HepG2 (cell line): ENCODE measurements around the gene HINT1. TPM values are rescaled to one million over a fixed set of nuclear protein-coding genes. Genes with fewer than 3 reads are reported as not detected.

Experiments
- ARID2 ChIP-seq: sonication (generic); formaldehyde crosslinking; IDR thresholded peaks from 2 replicates; pipeline ENCODE4 v1.8.1; 2022; ENCODE audit warnings: mild to moderate bottlenecking, missing genetic modification reagents, borderline replicate concordance
- CBX1 ChIP-seq: IDR thresholded peaks from one replicate; pipeline ENCODE4 v1.6.1; 2016; ENCODE audit warnings: antibody characterized with exemption, low read depth
- E2F2 ChIP-seq: sonication (generic); formaldehyde crosslinking; IDR thresholded peaks from 2 replicates; pipeline ENCODE4 v1.4.0; 2020; ENCODE audit warnings: missing genetic modification reagents, borderline replicate concordance
- EZH2 ChIP-seq: conservative IDR thresholded peaks from 2 replicates; pipeline ENCODE4 v1.6.1; 2012; ENCODE audit warnings: mild to moderate bottlenecking, low read depth, low read length, moderate library complexity
- FOXM1 ChIP-seq: sonication (generic); formaldehyde crosslinking; IDR thresholded peaks from 2 replicates; pipeline ENCODE4 v1.5.0; 2020; ENCODE audit warnings: missing genetic modification reagents
- FOXO1 ChIP-seq: sonication (generic); formaldehyde crosslinking; IDR thresholded peaks from 2 replicates; pipeline ENCODE4 v1.4.0; 2020; ENCODE audit warnings: missing genetic modification reagents
- KLF12 ChIP-seq: sonication (generic); formaldehyde crosslinking; IDR thresholded peaks from 2 replicates; pipeline ENCODE4 v1.4.0; 2020; ENCODE audit warnings: missing genetic modification reagents, borderline replicate concordance
- MAFK ChIP-seq, 2 experiments: IDR thresholded peaks in 1 of 2; conservative IDR thresholded peaks in 1 of 2; 2 replicates each; pipeline ENCODE4 v1.6.1; 2011; ENCODE audit warnings: improper control_type of control experiment in 2 of 2, low read length in 2 of 2
- MATR3 ChIP-seq: sonication (generic); formaldehyde crosslinking; IDR thresholded peaks from 2 replicates; pipeline ENCODE4 v1.4.0; 2020; ENCODE audit warnings: missing genetic modification reagents
- MAX ChIP-seq: IDR thresholded peaks from 2 replicates; pipeline ENCODE4 v1.6.1; 2012; ENCODE audit warnings: inconsistent platforms
- MTF2 ChIP-seq: sonication (generic); formaldehyde crosslinking; IDR thresholded peaks from 2 replicates; pipeline ENCODE4 v1.5.0; 2020; ENCODE audit warnings: missing genetic modification reagents, borderline replicate concordance
- NFIC ChIP-seq: IDR thresholded peaks from 2 replicates; pipeline ENCODE4 v1.6.1; 2012; ENCODE audit warnings: mild to moderate bottlenecking, low read length, inconsistent platforms
- SIN3B ChIP-seq: fragments of 150-350 bp; IDR thresholded peaks from 2 replicates; pipeline ENCODE4 v1.6.1; 2014; ENCODE audit warnings: low read length
- SIX4 ChIP-seq: sonication (generic); formaldehyde crosslinking; IDR thresholded peaks from 2 replicates; pipeline ENCODE4 v1.4.0; 2020; ENCODE audit warnings: missing genetic modification reagents
- ZBTB2 ChIP-seq: sonication (generic); formaldehyde crosslinking; IDR thresholded peaks from 2 replicates; pipeline ENCODE4 v1.8.0; 2022; ENCODE audit warnings: low read depth, missing genetic modification reagents
- ZBTB46 ChIP-seq: sonication (generic); formaldehyde crosslinking; IDR thresholded peaks from 2 replicates; pipeline ENCODE4 v1.4.0; 2020; ENCODE audit warnings: mild to moderate bottlenecking, missing genetic modification reagents, borderline replicate concordance
- ZKSCAN5 ChIP-seq: sonication (generic); formaldehyde crosslinking; IDR thresholded peaks from 2 replicates; pipeline ENCODE4 v1.5.1; 2020; ENCODE audit warnings: mild to moderate bottlenecking, missing genetic modification reagents
- ZNF343 ChIP-seq: sonication (generic); formaldehyde crosslinking; IDR thresholded peaks from 2 replicates; pipeline ENCODE4 v1.4.0; 2020; ENCODE audit warnings: mild to moderate bottlenecking, missing genetic modification reagents
- ZNF607 ChIP-seq: sonication (generic); formaldehyde crosslinking; IDR thresholded peaks from 2 replicates; pipeline ENCODE4 v1.5.1; 2020; ENCODE audit warnings: missing genetic modification reagents, mild to moderate bottlenecking, borderline replicate concordance
- ZNF616 ChIP-seq: sonication (generic); formaldehyde crosslinking; IDR thresholded peaks from 2 replicates; pipeline ENCODE4 v1.5.0; 2020; ENCODE audit warnings: low read depth, mild to moderate bottlenecking, missing genetic modification reagents
- polyA plus RNA-seq, 8 experiments: library from polyadenylated mRNA; depleted of rRNA in 3 of 8; stranded (reverse) in 7 of 8; unstranded in 1 of 8; fragments of >200 nt; fragmentation: Illumina TruSeq in 4 of 8; extraction: Trizol in 4 of 8; gene quantifications; 2 replicates each; pipeline versions ENCODE4 v1.2.1 to v1.2.3, GENCODE V29; 2011 to 2016; ENCODE audit warnings: low read depth in 4 of 8, missing spikeins in 1 of 8, mixed read lengths in 1 of 8; ENCODE audit not compliant: insufficient read depth in 1 of 8
- total RNA-seq, 5 experiments: library from RNA; depleted of rRNA; stranded (reverse); fragments of >200 nt; fragmentation: Illumina TruSeq; extraction: Trizol; gene quantifications; 2 replicates each; pipeline ENCODE4 v1.2.3, GENCODE V29; 2016; ENCODE audit warnings: low read depth in 1 of 5
- TF ChIP-seq, protein P1 (sequence below): IDR thresholded peaks from 2 replicates; pipeline ENCODE4 v1.6.1; 2016; ENCODE audit warnings: missing biosample characterization, missing genetic modification reagents, low read depth
- TF ChIP-seq, protein P2 (sequence below): sonication (generic); formaldehyde crosslinking; IDR thresholded peaks from 2 replicates; pipeline ENCODE4 v1.5.0; 2020; ENCODE audit warnings: mild to moderate bottlenecking, missing genetic modification reagents

Gene HINT1
- total and polyA plus RNA-seq, 2 of the 13 experiments (the other 11 are each of a cell fraction or from before 2014, with no cell fraction given) = 428 to 997 TPM

- TF ChIP-seq, protein P1, sequence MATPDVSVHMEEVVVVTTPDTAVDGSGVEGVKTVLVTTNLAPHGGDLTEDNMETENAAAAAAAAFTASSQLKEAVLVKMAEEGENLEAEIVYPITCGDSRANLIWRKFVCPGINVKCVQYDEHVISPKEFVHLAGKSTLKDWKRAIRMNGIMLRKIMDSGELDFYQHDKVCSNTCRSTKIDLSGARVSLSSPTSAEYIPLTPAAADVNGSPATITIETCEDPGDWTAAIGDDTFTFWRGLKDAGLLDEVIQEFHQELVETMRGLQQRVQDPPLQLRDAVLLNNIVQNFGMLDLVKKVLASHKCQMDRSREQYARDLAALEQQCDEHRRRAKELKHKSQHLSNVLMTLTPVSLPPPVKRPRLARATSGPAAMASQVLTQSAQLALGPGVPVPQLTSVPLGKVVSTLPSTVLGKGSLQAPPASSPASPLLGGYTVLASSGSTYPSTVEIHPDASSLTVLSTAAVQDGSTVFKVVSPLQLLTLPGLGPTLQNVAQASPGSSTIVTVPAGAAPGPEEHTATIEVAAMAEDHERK (CRISPR knock-in tag) = no peak
- TF ChIP-seq ZBTB2 (CRISPR knock-in tag) (no peak), MTF2 (CRISPR knock-in tag) (no peak), ZNF343 (CRISPR knock-in tag) (no peak), E2F2 (CRISPR knock-in tag) (no peak), MAFK (conservative IDR thresholded peaks at IDR 0.05 in 1 of 2, IDR thresholded peaks at IDR 0.05 in 1 of 2; ENCODE audit: low read length in 2 of 2) (peak in 1 of 2 experiments; percentile 27; a peak in 1 of 4 replicates), SIX4 (no peak), SIN3B (no peak), ZBTB46 (CRISPR knock-in tag) (no peak), CBX1 (no peak), NFIC (peak; percentile 25; the same call in 1 of the 2 replicates), FOXO1 (CRISPR knock-in tag) (no peak), ZNF616 (CRISPR knock-in tag) (no peak), ZNF607 (CRISPR knock-in tag) (no peak), KLF12 (CRISPR knock-in tag) (no peak), ZKSCAN5 (CRISPR knock-in tag) (no peak), ARID2 (CRISPR knock-in tag) (0 out of 2 replicates have a peak, but pooled peaks have one; percentile 46), MATR3 (CRISPR knock-in tag) (no peak), MAX (no peak), EZH2 (no peak), FOXM1 (CRISPR knock-in tag) (no peak)
- TF ChIP-seq, protein P2, sequence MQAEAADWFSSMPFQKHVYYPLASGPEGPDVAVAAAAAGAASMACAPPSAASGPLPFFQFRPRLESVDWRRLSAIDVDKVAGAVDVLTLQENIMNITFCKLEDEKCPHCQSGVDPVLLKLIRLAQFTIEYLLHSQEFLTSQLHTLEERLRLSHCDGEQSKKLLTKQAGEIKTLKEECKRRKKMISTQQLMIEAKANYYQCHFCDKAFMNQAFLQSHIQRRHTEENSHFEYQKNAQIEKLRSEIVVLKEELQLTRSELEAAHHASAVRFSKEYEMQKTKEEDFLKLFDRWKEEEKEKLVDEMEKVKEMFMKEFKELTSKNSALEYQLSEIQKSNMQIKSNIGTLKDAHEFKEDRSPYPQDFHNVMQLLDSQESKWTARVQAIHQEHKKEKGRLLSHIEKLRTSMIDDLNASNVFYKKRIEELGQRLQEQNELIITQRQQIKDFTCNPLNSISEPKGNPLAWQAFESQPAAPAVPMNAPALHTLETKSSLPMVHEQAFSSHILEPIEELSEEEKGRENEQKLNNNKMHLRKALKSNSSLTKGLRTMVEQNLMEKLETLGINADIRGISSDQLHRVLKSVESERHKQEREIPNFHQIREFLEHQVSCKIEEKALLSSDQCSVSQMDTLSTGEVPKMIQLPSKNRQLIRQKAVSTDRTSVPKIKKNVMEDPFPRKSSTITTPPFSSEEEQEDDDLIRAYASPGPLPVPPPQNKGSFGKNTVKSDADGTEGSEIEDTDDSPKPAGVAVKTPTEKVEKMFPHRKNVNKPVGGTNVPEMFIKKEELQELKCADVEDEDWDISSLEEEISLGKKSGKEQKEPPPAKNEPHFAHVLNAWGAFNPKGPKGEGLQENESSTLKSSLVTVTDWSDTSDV = no peak
Measured at GRCh38 chr5:131169810-131170539, 4.9 kb upstream of the HINT1 start (continued).
